ENCODE data around the gene SNX4. TPM values are rescaled to one million over a fixed set of nuclear protein-coding genes. Genes with fewer than 3 reads are reported as not detected.
"Not testable (repeated sequence)": the region's sequence is repeated elsewhere in the genome, so short reads cannot be mapped to it uniquely, and the experiment has no call there.

SNX4 gene
- total RNA-seq, 2 experiments from 2014 or later, result 36.2 to 36.3 TPM

- Mint-ChIP-seq H3K36me3 (ENCODE audit: low read depth) (no peaks in the 10 kb centered on the region), H3K9me3 (ENCODE audit: low read depth) (no peaks in the 10 kb centered on the region), H3K27ac (no peak overlapping the region), H3K27me3 (no peaks in the 10 kb centered on the region), H3K4me1 (peaks cover 3% of the 10 kb centered on the region), H3K4me3 (no peak overlapping the region)
- POLR2A ChIA-PET, result no interaction called here
- CTCF ChIA-PET, result interaction anchor here (2.7 kb wide), 1 partner anchor 283 kb away, joined by 11 read pairs; no protein-coding TSS in a partner anchor
- no peak for ATAC-seq
- intact Hi-C loops (cut with DNase I, micrococcal nuclease), result loop anchor here in 1 of 2 experiments (10.0 kb wide), 2 partner anchors 151 to 229 kb away; no protein-coding TSS in a partner anchor
- no peak for DNase-seq
Measured at GRCh38 chr3:125433611-125434041, 86.4 kb downstream of the SNX4 start.

- H3K27me3 Mint-ChIP-seq, result no peaks in the 10 kb centered on the region
- intact Hi-C loops (cut with DNase I, micrococcal nuclease), result loop anchor here in 1 of 2 experiments (10.0 kb wide), 2 partner anchors 152 to 228 kb away; no protein-coding TSS in a partner anchor
- ChIA-PET CTCF (interaction anchor here (0.7 to 2.7 kb wide), 2 partner anchors 58 to 283 kb away, joined by 3 to 11 read pairs; partner anchors contain the start of gene ZNF148), POLR2A (no interaction called here)
- H3K9me3 Mint-ChIP-seq (ENCODE audit: low read depth), result no peaks in the 10 kb centered on the region
- no peak for DNase-seq
- ATAC-seq, result no peak
- H3K27ac Mint-ChIP-seq, result no peak overlapping the region
- H3K4me3 Mint-ChIP-seq, result no peak overlapping the region
- H3K4me1 Mint-ChIP-seq, result peaks cover 3% of the 10 kb centered on the region
- no peaks in the 10 kb centered on the region for H3K36me3 Mint-ChIP-seq (ENCODE audit: low read depth)
Measured at GRCh38 chr3:125433091-125433534, 86.9 kb downstream of the SNX4 start.

GRCh38 chr3:125431912-125432790 is 87.9 kb downstream of the SNX4 start:
- Mint-ChIP-seq H3K27me3 (no peaks in the 10 kb centered on the region), H3K4me1 (peaks cover 3% of the 10 kb centered on the region), H3K9me3 (ENCODE audit: low read depth) (no peaks in the 10 kb centered on the region), H3K27ac (no peak overlapping the region), H3K4me3 (no peak overlapping the region), H3K36me3 (ENCODE audit: low read depth) (no peaks in the 10 kb centered on the region)
- intact Hi-C loops (cut with DNase I, micrococcal nuclease), result loop anchor here in 1 of 2 experiments (10.0 kb wide), 2 partner anchors 153 to 227 kb away; no protein-coding TSS in a partner anchor
- ChIA-PET CTCF (interaction anchor here (0.6 to 0.7 kb wide), 2 partner anchors 153 to 295 kb away, joined by 3 to 4 read pairs; no protein-coding TSS in a partner anchor), POLR2A (no interaction called here)
- DNase-seq (no peak), ATAC-seq (no peak)

GRCh38 chr3:125431391-125431790 is 88.6 kb downstream of the SNX4 start:
- no peak for ATAC-seq
- Mint-ChIP-seq H3K4me1 (peaks cover 3% of the 10 kb centered on the region), H3K27ac (no peak overlapping the region), H3K36me3 (ENCODE audit: low read depth) (no peaks in the 10 kb centered on the region), H3K27me3 (no peaks in the 10 kb centered on the region), H3K9me3 (ENCODE audit: low read depth) (no peaks in the 10 kb centered on the region), H3K4me3 (no peak overlapping the region)
- DNase-seq, result no peak
- intact Hi-C loops (cut with DNase I, micrococcal nuclease), result loop anchor here in 1 of 2 experiments (10.0 kb wide), 2 partner anchors 153 to 227 kb away; no protein-coding TSS in a partner anchor
- POLR2A ChIA-PET, result no interaction called here
- CTCF ChIA-PET, result interaction anchor here (0.6 kb wide), 1 partner anchor 295 kb away, joined by 3 read pairs; no protein-coding TSS in a partner anchor

GRCh38 chr3:125428216-125428830 is 91.7 kb downstream of the SNX4 start:
- CTCF ChIA-PET, result interaction anchor here (0.7 to 2.0 kb wide), 4 partner anchors 10 to 434 kb away, joined by 3 to 9 read pairs (median 4); no protein-coding TSS in a partner anchor
- H3K27ac Mint-ChIP-seq, result no peak overlapping the region

GRCh38 chr3:125418306-125418705 is 101.7 kb downstream of the SNX4 start:
- CTCF ChIA-PET, result no interaction called here
- H3K4me1 Mint-ChIP-seq, result no peaks in the 10 kb centered on the region
- intact Hi-C loops (cut with DNase I, micrococcal nuclease), result no loop called here
- no peaks in the 10 kb centered on the region for H3K36me3 Mint-ChIP-seq (ENCODE audit: low read depth)
- no peak overlapping the region for H3K27ac Mint-ChIP-seq
- POLR2A ChIA-PET, result no interaction called here
- ATAC-seq (no peak), DNase-seq (no peak)
- no peak overlapping the region for H3K4me3 Mint-ChIP-seq
- H3K9me3 Mint-ChIP-seq (ENCODE audit: low read depth), result peaks cover 3% of the 10 kb centered on the region
- H3K27me3 Mint-ChIP-seq, result no peaks in the 10 kb centered on the region

More at GRCh38 chr3:125428216-125428830, 91.7 kb downstream of the SNX4 start:
- Mint-ChIP-seq H3K4me3 (no peak overlapping the region), H3K36me3 (ENCODE audit: low read depth) (no peaks in the 10 kb centered on the region), H3K9me3 (ENCODE audit: low read depth) (no peaks in the 10 kb centered on the region), H3K27me3 (no peaks in the 10 kb centered on the region), H3K4me1 (no peaks in the 10 kb centered on the region)
- POLR2A ChIA-PET, result no interaction called here
- no peak for DNase-seq
- no peak for ATAC-seq
- intact Hi-C loops (cut with DNase I, micrococcal nuclease), result no loop called here

GRCh38 chr3:125416235-125416634 is 103.8 kb downstream of the SNX4 start:
- DNase-seq (no peak), ATAC-seq (no peak)
- Mint-ChIP-seq H3K9me3 (ENCODE audit: low read depth) (peaks cover 3% of the 10 kb centered on the region), H3K36me3 (ENCODE audit: low read depth) (no peaks in the 10 kb centered on the region), H3K4me3 (no peak overlapping the region), H3K4me1 (no peaks in the 10 kb centered on the region), H3K27ac (no peak overlapping the region), H3K27me3 (no peaks in the 10 kb centered on the region)
- ChIA-PET CTCF (no interaction called here), POLR2A (no interaction called here)
- intact Hi-C loops (cut with DNase I, micrococcal nuclease), result no loop called here

GRCh38 chr3:125414669-125415068 is 105.3 kb downstream of the SNX4 start:
- ChIA-PET CTCF (interaction anchor here (1.1 to 1.8 kb wide), 2 partner anchors 10 to 20 kb away, joined by 3 to 4 read pairs; no protein-coding TSS in a partner anchor), POLR2A (interaction anchor here (0.7 kb wide), 1 partner anchor 403 kb away, joined by 3 read pairs; no protein-coding TSS in a partner anchor)
- no peaks in the 10 kb centered on the region for H3K36me3 Mint-ChIP-seq (ENCODE audit: low read depth)

GRCh38 chr3:125410922-125411321 is 109.1 kb downstream of the SNX4 start:
- Mint-ChIP-seq H3K36me3 (ENCODE audit: low read depth) (no peaks in the 10 kb centered on the region), H3K9me3 (ENCODE audit: low read depth) (peaks cover 4% of the 10 kb centered on the region), H3K27me3 (peaks cover 11% of the 10 kb centered on the region), H3K4me1 (no peaks in the 10 kb centered on the region), H3K27ac (no peak overlapping the region), H3K4me3 (no peak overlapping the region)
- intact Hi-C loops (cut with DNase I, micrococcal nuclease), result no loop called here
- ChIA-PET POLR2A (no interaction called here), CTCF (no interaction called here)
- DNase-seq, result no peak
- no peak for ATAC-seq

More at GRCh38 chr3:125414669-125415068, 105.3 kb downstream of the SNX4 start:
- Mint-ChIP-seq H3K4me1 (no peaks in the 10 kb centered on the region), H3K27ac (no peak overlapping the region), H3K27me3 (peaks cover 5% of the 10 kb centered on the region), H3K9me3 (ENCODE audit: low read depth) (peaks cover 3% of the 10 kb centered on the region), H3K4me3 (no peak overlapping the region)
- intact Hi-C loops (cut with DNase I, micrococcal nuclease), result no loop called here
- ATAC-seq (no peak), DNase-seq (no peak)

- DNase-seq (no peak), ATAC-seq (no peak)
- Mint-ChIP-seq H3K4me1 (no peaks in the 10 kb centered on the region), H3K4me3 (no peak overlapping the region), H3K27me3 (peaks cover 12% of the 10 kb centered on the region), H3K9me3 (ENCODE audit: low read depth) (peaks cover 8% of the 10 kb centered on the region), H3K36me3 (ENCODE audit: low read depth) (peaks cover 3% of the 10 kb centered on the region), H3K27ac (no peak overlapping the region)
- ChIA-PET CTCF (no interaction called here), POLR2A (no interaction called here)
- intact Hi-C loops (cut with DNase I, micrococcal nuclease), result no loop called here
Measured at GRCh38 chr3:125406070-125406469, 113.9 kb downstream of the SNX4 start.

- H3K4me1 Mint-ChIP-seq; DNase-seq; H3K4me3 Mint-ChIP-seq; H3K9me3 Mint-ChIP-seq (ENCODE audit: low read depth); POLR2A ChIA-PET; H3K27ac Mint-ChIP-seq; ATAC-seq; CTCF ChIA-PET; H3K36me3 Mint-ChIP-seq (ENCODE audit: low read depth); intact Hi-C loops (cut with DNase I, micrococcal nuclease): not testable (repeated sequence)
- H3K27me3 Mint-ChIP-seq, result peaks cover 12% of the 10 kb centered on the region
Measured at GRCh38 chr3:125405515-125405914, 114.5 kb downstream of the SNX4 start.

Data from activated CD4-positive, alpha-beta T cell treated with anti-CD3 and anti-CD28 coated beads for 36 hours (primary cell).